GM19351 (cell line): Measurements from ENCODE around the gene GALP.
"Not testable (repeated sequence)": the region's sequence is repeated elsewhere in the genome, so short reads cannot be mapped to it uniquely, and the experiment has no call there.

Experiments
- ATAC-seq: cut with Tn5 transposase; IDR thresholded peaks from one replicate; pipeline ENCODE4 v1.9.1; 2021; ENCODE audit warnings: mild to moderate bottlenecking, moderate library complexity; ENCODE audit not compliant: unreplicated experiment

Gene GALP

GRCh38 chr19:56177564-56178243 is 1.9 kb downstream of the GALP start:
- ATAC-seq = no peak

- no peak for ATAC-seq
Observed at GRCh38 chr19:56189785-56190184, 14.0 kb downstream of the GALP start.

- ATAC-seq = no peak
Observed at GRCh38 chr19:56191115-56191514, 15.3 kb downstream of the GALP start.

- ATAC-seq = no peak
Observed at GRCh38 chr19:56191711-56192110, 15.9 kb downstream of the GALP start.

DNA sequence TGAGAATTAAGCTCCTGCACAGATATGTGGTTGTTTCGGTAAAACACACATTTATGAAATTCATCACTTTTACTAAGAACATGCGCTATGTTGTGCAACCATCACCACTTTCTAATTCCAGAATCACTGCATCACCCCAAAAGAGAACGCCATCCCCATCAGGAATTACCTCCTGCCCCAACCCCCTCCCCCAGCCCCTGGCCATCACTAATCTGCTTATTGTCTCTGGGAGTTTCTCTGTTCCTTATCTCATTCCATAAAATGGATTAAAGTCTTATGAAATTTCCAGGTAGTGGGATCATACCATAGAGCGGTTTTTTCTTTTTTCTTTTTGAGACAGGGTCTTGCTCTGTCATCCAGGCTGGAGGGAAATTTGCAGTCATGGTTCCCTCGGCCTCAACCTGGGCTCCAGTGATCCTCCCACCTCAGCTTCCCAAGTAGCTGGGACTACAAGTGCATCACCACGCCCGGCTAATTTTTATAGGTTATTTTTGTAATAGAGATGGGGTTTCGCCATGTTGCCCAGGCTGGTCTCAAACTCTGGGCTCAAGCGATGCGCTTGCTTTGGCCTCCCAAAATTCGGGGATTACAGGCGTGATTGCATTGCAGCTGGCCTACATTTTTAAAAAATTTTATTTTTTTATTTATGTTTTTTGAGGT is 18.3 kb downstream of the GALP start:
- no peak for ATAC-seq

- not testable (repeated sequence) for ATAC-seq
Observed at GRCh38 chr19:56197646-56198045, 21.8 kb downstream of the GALP start, which contains the start of gene ZSCAN5B. Gene ZSCAN5B (minus strand): TSS chr19:56197783. CDS start chr19:56193052, 4,731 bp downstream.

GRCh38 chr19:56199687-56200086 is 23.9 kb downstream of the GALP start:
- no peak for ATAC-seq

DNA sequence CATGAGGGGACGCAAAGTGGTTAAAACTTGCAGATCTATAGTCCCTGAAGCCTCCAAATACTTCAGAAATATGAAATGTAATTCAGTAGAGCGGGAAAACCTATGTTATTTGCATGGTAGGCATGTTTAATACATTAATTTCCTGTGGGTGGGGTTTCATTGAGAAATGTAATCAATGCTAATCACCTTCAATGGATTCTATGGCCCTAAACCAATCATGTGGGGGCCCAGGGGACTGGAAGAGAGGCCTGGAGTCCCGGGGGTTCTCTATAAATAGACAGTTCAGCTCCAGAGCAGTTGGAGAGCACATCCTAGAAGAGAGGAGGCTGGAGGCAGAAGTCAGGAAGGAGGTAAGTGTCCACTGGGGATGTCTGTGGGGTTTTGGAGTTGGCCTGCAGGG is 26.2 kb downstream of the GALP start, which contains the start of gene ZSCAN5C:
TSS of gene ZSCAN5C (plus strand) at position 301 of the 400 bp plus-strand sequence. CDS start 3,641 bp downstream, outside the sequence.
- ATAC-seq = no peak

DNA sequence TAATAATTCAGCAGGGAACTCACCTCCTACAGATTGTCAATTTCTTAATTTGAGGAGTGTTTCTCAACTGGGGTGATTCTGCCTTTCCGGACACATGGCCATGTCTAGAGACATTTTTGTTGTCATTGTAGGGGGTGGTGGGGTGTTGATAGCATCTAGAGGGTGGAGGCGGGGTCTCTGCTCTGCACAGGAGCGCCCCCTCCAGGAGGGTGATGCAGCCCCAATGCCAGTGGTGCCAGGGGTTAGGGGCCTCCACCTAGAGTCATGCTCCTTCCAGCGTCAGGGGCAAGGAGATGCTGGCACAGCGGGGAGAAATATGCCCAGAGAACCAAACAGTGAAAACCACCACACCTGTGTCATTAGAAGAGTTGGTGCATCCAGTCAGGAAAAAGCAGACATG is 31.8 kb downstream of the GALP start:
- not testable (repeated sequence) for ATAC-seq

GRCh38 chr19:56209091-56209490 is 33.3 kb downstream of the GALP start:
- no peak for ATAC-seq

DNA sequence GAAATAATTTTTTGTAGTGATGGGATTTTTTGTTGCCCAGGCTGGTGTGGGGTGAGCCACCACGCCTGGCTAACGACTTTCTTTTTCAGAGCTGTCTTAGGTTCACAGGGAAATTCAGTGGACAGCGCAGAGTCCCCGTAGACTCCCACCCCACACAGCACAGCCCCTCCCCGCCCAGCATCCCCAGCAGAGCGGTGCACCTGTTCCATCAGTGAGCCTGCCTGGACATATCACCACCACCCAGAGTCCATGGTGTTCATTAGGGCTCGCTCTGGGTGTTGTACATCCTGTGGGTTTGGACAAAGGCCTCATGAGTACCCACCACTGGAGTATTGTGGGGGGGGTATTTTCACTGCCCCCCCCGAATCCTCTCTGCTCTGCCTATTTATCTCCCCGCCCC is 34.2 kb downstream of the GALP start:
- not testable (repeated sequence) for ATAC-seq

DNA sequence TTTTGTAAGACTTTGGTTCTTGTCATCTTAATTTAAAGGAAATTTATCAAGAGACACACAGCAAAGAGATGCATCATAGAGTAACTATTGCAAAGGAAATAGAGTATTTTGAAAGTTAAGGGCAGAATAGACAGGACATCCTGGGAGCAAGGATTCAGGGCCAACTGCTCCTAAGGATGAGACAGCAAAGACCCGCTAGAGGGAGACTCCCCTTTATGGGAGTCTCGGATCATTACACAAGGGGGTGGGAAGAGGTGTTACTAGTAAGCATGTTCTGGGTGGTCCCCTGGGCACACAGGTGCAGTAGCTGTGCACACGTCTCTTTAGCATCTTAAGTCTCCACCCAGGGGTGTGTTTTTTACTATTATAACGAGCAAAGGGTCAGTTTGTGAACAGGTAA is 35.9 kb downstream of the GALP start:
- ATAC-seq = no peak

GRCh38 chr19:56217039-56217949 is 41.5 kb downstream of the GALP start:
- no peak for ATAC-seq

- ATAC-seq = no peak
Observed at GRCh38 chr19:56218961-56219360, 43.2 kb downstream of the GALP start.

DNA sequence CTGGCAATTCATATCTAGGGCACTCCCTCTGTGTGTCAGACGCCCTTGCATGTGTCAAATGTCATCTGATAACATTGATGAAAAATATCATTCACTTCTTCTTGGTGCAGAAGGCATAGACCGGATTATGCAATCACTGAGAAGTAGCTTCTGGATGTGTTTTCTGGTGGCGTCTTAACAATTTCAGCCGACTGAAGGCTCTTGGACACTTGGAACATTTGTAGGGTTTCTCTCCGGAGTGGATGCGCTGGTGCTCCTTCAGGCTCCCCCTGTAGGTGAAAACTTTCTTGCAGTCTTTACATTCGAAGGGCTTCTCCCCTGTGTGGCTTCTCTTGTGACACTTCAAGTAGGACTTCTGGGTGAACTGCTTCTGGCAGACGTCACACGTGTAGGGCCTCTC is 45.6 kb downstream of the GALP start:
- not testable (repeated sequence) for ATAC-seq

DNA sequence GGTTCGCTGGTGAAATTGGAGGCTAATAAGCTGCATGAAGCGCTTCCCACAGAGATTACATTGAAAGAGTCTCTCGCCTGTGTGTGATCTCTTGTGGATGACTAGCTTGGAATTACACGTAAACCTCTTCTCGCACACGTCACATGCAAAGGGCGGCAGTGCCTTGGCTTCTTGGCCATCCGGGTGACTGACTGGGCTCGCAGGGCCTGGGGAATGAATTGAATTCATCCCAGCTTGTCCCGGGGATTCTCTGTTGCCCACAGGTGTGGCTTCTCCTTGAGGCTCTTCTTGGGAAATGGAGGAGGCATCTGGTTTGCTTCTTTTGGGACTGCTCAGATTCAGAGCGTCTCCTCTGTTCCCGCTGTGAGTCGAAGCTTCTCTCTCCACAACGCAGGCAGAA is 46.0 kb downstream of the GALP start:
- no peak for ATAC-seq

DNA sequence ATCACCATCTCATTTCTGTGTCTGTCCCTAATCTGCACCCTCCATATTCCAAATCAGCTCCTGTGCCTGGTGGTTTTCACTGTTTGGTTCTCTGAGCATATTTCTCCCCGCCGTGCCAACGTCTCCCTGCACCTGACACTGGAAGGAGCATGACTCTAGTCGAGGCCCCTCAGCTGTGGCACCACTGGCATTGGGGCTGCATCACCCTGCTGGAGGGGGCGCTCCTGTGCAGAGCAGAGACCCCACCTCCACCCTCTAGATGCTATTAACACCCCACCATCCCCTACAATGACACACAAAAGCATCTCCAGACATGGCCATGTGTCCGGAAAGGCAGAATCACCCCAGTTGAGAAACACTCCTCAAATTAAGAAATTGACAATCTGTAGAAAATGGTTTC is 47.1 kb downstream of the GALP start:
- no peak for ATAC-seq

DNA sequence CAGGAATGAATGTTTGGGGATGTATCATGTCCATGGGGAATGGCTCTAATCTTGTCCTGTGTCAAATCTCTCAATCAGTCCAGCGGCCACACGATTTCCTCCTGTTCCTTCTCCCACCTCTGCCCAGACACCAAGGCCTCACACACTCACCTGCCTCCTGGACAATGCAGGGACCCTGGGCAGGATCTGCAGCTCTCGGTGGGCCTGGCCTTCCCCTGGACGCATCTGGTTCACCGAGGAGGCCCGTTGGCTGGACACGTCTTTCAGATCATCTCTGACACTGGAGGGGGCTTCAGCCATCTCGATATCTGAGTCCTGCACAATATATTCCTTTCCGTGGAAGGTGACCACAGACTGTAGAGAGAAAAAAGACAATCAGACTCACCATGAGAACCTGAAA is 47.7 kb downstream of the GALP start:
- ATAC-seq = no peak
